ENCODE data around the gene WNK3.
A peak's percentile ranks its signal among the peaks of the same experiment; 100 is the strongest.

WNK3 gene

GRCh38 chrX:54237014-54237413 lies 120.8 kb downstream of the WNK3 start:
- DNase-seq, result no peak

GRCh38 chrX:54230435-54231148 lies 127.3 kb downstream of the WNK3 start:
- DNase-seq, result no peak

GRCh38 chrX:54223581-54223980 lies 134.3 kb downstream of the WNK3 start:
- no peak for DNase-seq

GRCh38 chrX:54213603-54214002 lies 144.2 kb downstream of the WNK3 start:
- no peak for DNase-seq

- DNase-seq, result no peak
Observed at GRCh38 chrX:54208531-54208930, 149.3 kb downstream of the WNK3 start.

- no peak for DNase-seq
Observed at GRCh38 chrX:54198262-54198661, 159.6 kb downstream of the WNK3 start.

GRCh38 chrX:54194982-54195588 lies 162.8 kb downstream of the WNK3 start:
- no peak for DNase-seq

GRCh38 chrX:54193085-54193821 lies 164.6 kb downstream of the WNK3 start:
- no peak for DNase-seq

GRCh38 chrX:54184474-54184873 lies 173.4 kb downstream of the WNK3 start:
- no peak for DNase-seq

- peak; percentile 69 to 70 for DNase-seq
Observed at GRCh38 chrX:54182864-54183613, 174.8 kb downstream of the WNK3 start, which contains the start of gene FAM120C. TSS of gene FAM120C (minus strand) at chrX:54183254. CDS start at chrX:54183198, 56 bp downstream.

- DNase-seq, result peak; percentile 61 to 71
Observed at GRCh38 chrX:54182194-54182863, 175.5 kb downstream of the WNK3 start.

GRCh38 chrX:54181202-54181953 lies 176.5 kb downstream of the WNK3 start:
- DNase-seq, result no peak

GRCh38 chrX:54180403-54180802 lies 177.4 kb downstream of the WNK3 start:
- DNase-seq, result no peak

GRCh38 chrX:54178100-54178940 lies 179.5 kb downstream of the WNK3 start:
- DNase-seq, result no peak

- no peak for DNase-seq
Observed at GRCh38 chrX:54177306-54177705, 180.5 kb downstream of the WNK3 start.

- no peak for DNase-seq
Observed at GRCh38 chrX:54173791-54174190, 184.1 kb downstream of the WNK3 start.

- DNase-seq, result no peak
Observed at GRCh38 chrX:54172455-54172854, 185.4 kb downstream of the WNK3 start.

- no peak for DNase-seq
Observed at GRCh38 chrX:54171527-54172250, 186.2 kb downstream of the WNK3 start.

- DNase-seq, result no peak
Observed at GRCh38 chrX:54171091-54171490, 186.8 kb downstream of the WNK3 start.

- no peak for DNase-seq
Observed at GRCh38 chrX:54166915-54167314, 190.9 kb downstream of the WNK3 start.

All from activated CD4-positive, alpha-beta T cell treated with anti-CD3 and anti-CD28 coated beads, Interleukin-2, amount 50 U/mL, for 48 hours (primary cell).